T-cell (primary cell): Measurements from ENCODE around the gene MASP2. TPM values are rescaled to one million over a fixed set of nuclear protein-coding genes. Genes with fewer than 3 reads are reported as not detected.
"Not testable (repeated sequence)": the region's sequence is repeated elsewhere in the genome, so short reads cannot be mapped to it uniquely, and the experiment has no call there.

Experiments
- ATAC-seq, 4 experiments: fragments of 200-7000 bp in 3 of 4; fragments of 150-1000 bp in 1 of 4; cut with Tn5 transposase; replicated peaks in 1 of 4; 1 replicate in 3 of 4; 2 replicates in 1 of 4; pipeline ENCODE4 v1.10.0; 2021; ENCODE audit warnings: moderate library complexity in 3 of 4, mild to moderate bottlenecking in 2 of 4, moderate number of reproducible peaks in 1 of 4
- CTCF ChIA-PET, 2 donors: fragments of 300-600 bp; sonication (Branson Sonifier 250); formaldehyde crosslinking; loops; one replicate each; lab custom pipeline; 2022; ENCODE audit warnings: antibody characterized with exemption in 2 of 2; lab: Charles Lee
- POLR2A ChIA-PET, 2 donors: fragments of 300-600 bp; sonication (Branson Sonifier 250); formaldehyde crosslinking; loops; one replicate each; lab custom pipeline; 2022; ENCODE audit warnings: antibody characterized with exemption in 2 of 2; lab: Charles Lee
- DNase-seq, 35 experiments: peaks; one replicate each; pipeline versions ENCODE4 v3.0.0 to v3.0.0-alpha.2; 2013 to 2023
- H3K27ac ChIP-seq: one replicate; pipeline ENCODE4 v1.5.1; 2013; ENCODE audit warnings: low read length
- H3K27me3 ChIP-seq, 2 experiments: replicated peaks in 1 of 2; 1 replicate in 1 of 2; 2 replicates in 1 of 2; pipeline versions ENCODE4 v1.6.1 to v1.7.0; 2013; ENCODE audit warnings: low read length in 1 of 2, mixed read lengths in 1 of 2; ENCODE audit not compliant: control insufficient read depth in 2 of 2, insufficient read depth in 2 of 2; ENCODE audit errors: extremely low read depth in 1 of 2
- H3K36me3 ChIP-seq, 2 donors: 1 replicate in 1 of 2; 2 replicates in 1 of 2; pipeline versions ENCODE4 v1.6.1 to v1.7.0; 2013; ENCODE audit warnings: low read length in 1 of 2; ENCODE audit not compliant: control insufficient read depth in 2 of 2, insufficient read depth in 1 of 2; ENCODE audit errors: extremely low read depth in 1 of 2
- H3K4me1 ChIP-seq, 2 experiments: 1 replicate in 1 of 2; 2 replicates in 1 of 2; pipeline versions ENCODE4 v1.6.1 to v1.7.0; 2013; ENCODE audit warnings: low read length in 2 of 2, mixed read lengths in 1 of 2; ENCODE audit not compliant: insufficient read depth in 2 of 2, control insufficient read depth in 1 of 2; ENCODE audit errors: extremely low read depth in 1 of 2
- H3K4me3 ChIP-seq, 2 donors: 1 replicate in 1 of 2; 2 replicates in 1 of 2; pipeline versions ENCODE4 v1.5.1 to v1.7.0; 2013; ENCODE audit warnings: mild to moderate bottlenecking in 2 of 2, low read length in 1 of 2, moderate library complexity in 1 of 2; ENCODE audit not compliant: control insufficient read depth in 1 of 2; ENCODE audit errors: extremely low read depth in 1 of 2
- H3K9me3 ChIP-seq: 2 replicates; pipeline ENCODE4 v1.7.0; 2013
- H3K27ac Mint-ChIP-seq, 2 donors: one replicate each; pipeline ENCODE4 v1.8.0; 2020 to 2021; ENCODE audit warnings: mild to moderate bottlenecking in 2 of 2, mixed read lengths in 2 of 2
- H3K27me3 Mint-ChIP-seq, 2 donors: one replicate each; pipeline ENCODE4 v1.8.0; 2021 to 2022; ENCODE audit warnings: mixed read lengths in 2 of 2
- H3K36me3 Mint-ChIP-seq: one replicate; pipeline ENCODE4 v1.8.0; 2021; ENCODE audit warnings: mixed read lengths
- H3K4me1 Mint-ChIP-seq, 3 donors: one replicate each; pipeline ENCODE4 v1.8.0; 2020 to 2022; ENCODE audit warnings: mixed read lengths in 3 of 3, mild to moderate bottlenecking in 1 of 3
- H3K4me3 Mint-ChIP-seq, 3 donors: one replicate each; pipeline ENCODE4 v1.8.0; 2020 to 2022; ENCODE audit warnings: mild to moderate bottlenecking in 3 of 3, mixed read lengths in 3 of 3, moderate library complexity in 3 of 3
- H3K9me3 Mint-ChIP-seq, 3 donors: one replicate each; pipeline ENCODE4 v1.8.0; 2020 to 2022; ENCODE audit warnings: mixed read lengths in 3 of 3
- WGBS: methylation state at CpG from one replicate; pipeline ENCODE4 v1.1.5; 2013; ENCODE audit warnings: missing lambda C conversion rate; ENCODE audit not compliant: insufficient coverage; 5-methylcytosine and 5-hydroxymethylcytosine counted together
- total RNA-seq, 35 experiments: library from RNA in 6 of 35; stranded (reverse) in 6 of 35; fragments of 120-200 nt in 1 of 35; gene quantifications; one replicate each; pipeline versions ENCODE4 v1.2.1 to v1.2.4 and lab custom pipeline; 2013 to 2026

MASP2 gene
- total RNA-seq, 5 donors from 2014 or later (not counting 1 experiment from before 2014, with no cell fraction given): 0.33 to 0.38 TPM; not detected in 3

DNA sequence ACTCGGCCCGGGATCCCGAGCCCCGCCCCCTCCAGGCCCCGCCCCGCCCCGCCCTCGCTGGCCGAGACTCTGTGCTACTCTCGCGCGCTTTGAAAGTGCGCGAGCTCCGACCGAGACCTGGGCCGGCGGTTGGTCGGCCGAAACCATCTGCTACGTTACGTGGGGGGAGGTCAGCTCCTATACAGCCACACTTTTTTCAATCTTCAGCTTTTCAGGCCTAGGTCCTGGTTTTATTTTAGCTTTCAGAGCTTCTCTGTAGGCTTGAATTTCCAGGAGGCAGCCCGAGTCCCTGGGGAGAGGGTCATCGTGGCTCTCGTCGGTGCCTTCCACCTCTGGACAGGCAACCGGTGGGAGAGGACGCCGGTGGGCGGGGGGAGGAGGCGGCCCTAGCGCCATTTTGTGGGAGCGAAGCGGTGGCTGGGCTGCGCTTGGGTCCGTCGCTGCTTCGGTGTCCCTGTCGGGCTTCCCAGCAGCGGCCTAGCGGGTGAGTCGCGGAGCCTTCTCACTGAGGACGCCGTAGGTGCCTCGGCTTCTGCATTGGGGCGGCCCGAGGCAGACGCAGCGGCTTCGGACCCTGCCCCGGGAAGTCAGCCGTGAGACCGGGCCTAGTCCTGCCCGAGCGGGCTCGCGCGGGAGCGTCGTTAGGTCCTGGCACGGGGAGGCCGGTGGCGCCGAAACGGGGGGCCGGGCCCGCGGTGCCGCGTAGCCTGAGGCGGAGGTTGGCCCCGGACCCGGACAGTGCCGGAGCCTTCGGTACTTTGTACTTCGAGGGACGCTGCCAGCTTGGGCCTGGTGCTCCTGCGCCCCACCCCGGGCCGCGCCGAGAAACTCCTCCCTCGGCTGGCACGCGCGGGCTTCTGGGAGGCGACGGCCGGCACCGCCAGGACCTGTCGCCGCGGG lies 34.5 kb downstream of the MASP2 start, which contains the start of gene TARDBP:
Gene TARDBP (plus strand): TSS at position 395 of the 900 bp plus-strand sequence. CDS start 1,074 bp downstream, outside the sequence.
- DNase-seq (peak; percentile 78 to 95 (median 88)), ATAC-seq (peak; percentile 87 to 92 (median 90))
- Histone ChIP-seq H3K27me3 (no peaks in the 10 kb centered on the region), H3K4me3 (peak within 1 kb of the TSS; percentile 85 to 98), H3K4me1 (peaks cover 18 to 40% of the 10 kb centered on the region in 2 experiments), H3K36me3 (peaks cover 3 to 39% of the 10 kb centered on the region in 2 donors), H3K27ac (peak within 1 kb of the TSS; percentile 99), H3K9me3 (no peaks in the 10 kb centered on the region)
- no peaks in the 10 kb centered on the region for H3K27me3 Mint-ChIP-seq
- no peaks in the 10 kb centered on the region for H3K9me3 Mint-ChIP-seq
- ChIA-PET POLR2A (interaction anchor here in 1 of 2 donors (0.5 to 0.6 kb wide), 2 partner anchors 45 to 543 kb away, joined by 3 to 5 read pairs; no protein-coding TSS in a partner anchor), CTCF (interaction anchor here in 1 of 2 donors (0.7 to 1.0 kb wide), 2 partner anchors 229 to 775 kb away, joined by 3 to 8 read pairs; no protein-coding TSS in a partner anchor)
- H3K27ac Mint-ChIP-seq: peak within 1 kb of the TSS; percentile 97 to 100
- peaks cover 33 to 40% (median 35%) of the 10 kb centered on the region in 3 donors for H3K4me1 Mint-ChIP-seq
- WGBS: under 1% methylated on average over 93 of the region's 94 CpGs
- H3K4me3 Mint-ChIP-seq: peak within 1 kb of the TSS; percentile 82 to 90 (median 84)
- H3K36me3 Mint-ChIP-seq: peaks cover 23% of the 10 kb centered on the region

DNA sequence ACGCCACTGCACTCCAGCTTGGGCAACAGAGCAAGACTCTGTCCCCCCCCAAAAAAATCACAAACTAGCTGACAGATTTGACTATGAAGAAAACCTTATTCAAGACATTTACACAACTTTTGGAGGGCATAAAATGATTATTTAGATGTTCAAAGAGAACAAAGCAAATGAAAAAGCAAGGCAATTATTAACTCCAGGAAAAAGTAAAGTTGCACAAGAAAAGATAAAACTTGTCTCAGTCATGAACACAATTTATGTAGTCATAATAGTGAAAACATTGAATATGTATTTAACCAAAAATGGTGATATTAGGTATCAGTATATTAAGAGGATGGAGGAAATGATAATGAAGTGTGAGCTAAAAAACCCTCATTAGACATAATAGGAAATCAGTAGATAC lies 46.5 kb downstream of the MASP2 start:
- Histone ChIP-seq H3K4me3 (no peak overlapping the region), H3K36me3 (no peaks in the 10 kb centered on the region), H3K9me3 (peaks cover 3% of the 10 kb centered on the region), H3K27me3 (peaks cover 0 to 2% of the 10 kb centered on the region in 2 experiments), H3K4me1 (no peaks in the 10 kb centered on the region), H3K27ac (no peak overlapping the region)
- H3K36me3 Mint-ChIP-seq: no peaks in the 10 kb centered on the region
- ATAC-seq (no peak), DNase-seq (no peak)
- ChIA-PET POLR2A (no interaction called here), CTCF (no interaction called here)
- H3K4me3 Mint-ChIP-seq: no peak overlapping the region
- H3K9me3 Mint-ChIP-seq: peaks cover 4 to 9% (median 8%) of the 10 kb centered on the region in 3 donors
- no CpG with 5 or more reads among the region's 1 CpG for WGBS
- no peaks in the 10 kb centered on the region for H3K27me3 Mint-ChIP-seq
- no peak overlapping the region for H3K27ac Mint-ChIP-seq
- H3K4me1 Mint-ChIP-seq: no peaks in the 10 kb centered on the region

DNA sequence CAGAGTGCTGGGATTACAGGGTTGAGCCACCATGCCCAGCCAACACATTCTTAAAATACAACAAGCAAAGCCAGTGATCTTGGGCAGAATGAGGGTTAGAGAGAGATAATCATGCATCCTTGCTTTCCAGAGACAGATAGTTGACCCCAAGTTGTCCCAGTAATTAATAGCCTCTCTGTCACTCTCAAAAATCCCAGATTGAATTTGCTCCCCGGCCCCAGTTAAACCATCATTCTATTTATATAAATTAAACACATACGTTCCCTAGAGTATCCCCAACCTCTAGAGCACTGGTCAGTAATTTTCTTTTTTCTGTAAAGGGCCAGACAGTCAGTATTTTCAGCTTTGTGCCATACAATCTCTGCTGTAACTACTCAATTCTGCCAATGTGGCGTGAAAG lies 50.9 kb downstream of the MASP2 start:
- ATAC-seq: no peak
- ChIA-PET POLR2A (no interaction called here), CTCF (no interaction called here)
- no peak for DNase-seq
- H3K4me1 Mint-ChIP-seq: no peaks in the 10 kb centered on the region
- WGBS: 92% methylated on average over 2 of the region's 3 CpGs
- Histone ChIP-seq H3K27ac (no peak overlapping the region), H3K4me1 (no peaks in the 10 kb centered on the region), H3K27me3 (peaks cover 0 to 2% of the 10 kb centered on the region in 2 experiments), H3K36me3 (no peaks in the 10 kb centered on the region), H3K9me3 (peaks cover 3% of the 10 kb centered on the region), H3K4me3 (no peak overlapping the region)
- peaks cover 0 to 3% of the 10 kb centered on the region in 2 donors for H3K27me3 Mint-ChIP-seq
- H3K4me3 Mint-ChIP-seq: no peak overlapping the region
- no peak overlapping the region for H3K27ac Mint-ChIP-seq
- no peaks in the 10 kb centered on the region for H3K36me3 Mint-ChIP-seq
- H3K9me3 Mint-ChIP-seq: peaks cover 4 to 9% (median 8%) of the 10 kb centered on the region in 3 donors

DNA sequence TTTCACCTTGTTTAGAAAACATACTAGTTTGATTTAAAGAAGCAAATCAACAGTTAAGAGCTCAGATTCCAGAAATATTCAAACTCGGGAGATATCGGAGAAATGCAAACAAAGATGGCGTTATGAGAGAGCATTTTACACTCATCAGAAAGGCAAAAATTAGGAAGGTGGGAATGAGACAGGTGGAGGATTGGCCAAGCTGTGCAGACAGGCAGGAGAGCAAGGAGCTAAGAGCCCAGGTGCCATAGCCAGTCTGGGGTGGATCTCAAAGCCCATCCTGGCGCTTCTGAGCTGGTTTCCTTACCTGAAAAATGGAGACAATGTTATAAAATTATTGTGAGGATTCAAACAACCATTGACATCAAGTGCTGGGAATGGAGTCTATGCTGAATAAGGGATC lies 54.2 kb downstream of the MASP2 start:
- CTCF ChIA-PET: no interaction called here
- no CpG with 5 or more reads among the region's 4 CpGs for WGBS

DNA sequence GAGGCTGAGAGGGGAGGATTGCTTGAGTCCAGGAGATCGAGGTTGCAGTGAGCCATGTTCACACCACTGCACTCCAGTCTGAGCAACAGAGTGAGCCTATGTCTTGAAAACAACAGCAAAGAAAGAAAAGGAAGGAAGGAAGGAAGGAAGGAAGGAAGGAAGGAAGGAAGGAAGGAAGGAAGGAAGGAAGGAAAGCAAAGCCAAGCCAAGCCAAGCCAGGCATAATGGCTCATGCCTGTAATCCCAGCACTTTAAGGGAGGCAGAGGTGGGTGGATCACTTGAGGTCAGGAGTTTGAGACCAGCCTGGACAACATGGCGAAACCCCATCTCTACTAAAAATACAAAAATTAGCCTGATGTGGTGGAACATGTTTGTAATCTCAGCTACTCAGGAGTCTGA lies 55.0 kb downstream of the MASP2 start:
- DNase-seq, H3K9me3 ChIP-seq, H3K4me3 ChIP-seq, H3K36me3 ChIP-seq, H3K27ac Mint-ChIP-seq, H3K27ac ChIP-seq, ATAC-seq, H3K9me3 Mint-ChIP-seq, CTCF ChIA-PET, H3K27me3 Mint-ChIP-seq, H3K4me1 Mint-ChIP-seq, POLR2A ChIA-PET, H3K27me3 ChIP-seq, H3K4me1 ChIP-seq, H3K4me3 Mint-ChIP-seq, H3K36me3 Mint-ChIP-seq: not testable (repeated sequence)
- no CpG with 5 or more reads among the region's 2 CpGs for WGBS

More for the DNA sequence above, 54.2 kb downstream of the MASP2 start:
- H3K27ac ChIP-seq: no peak overlapping the region
- H3K36me3 Mint-ChIP-seq: no peaks in the 10 kb centered on the region
- ATAC-seq (no peak), DNase-seq (no peak)
- H3K27ac Mint-ChIP-seq: no peak overlapping the region
- no peaks in the 10 kb centered on the region for H3K4me1 Mint-ChIP-seq
- no peaks in the 10 kb centered on the region for H3K4me1 ChIP-seq
- H3K4me3 Mint-ChIP-seq: no peak overlapping the region
- no peak overlapping the region for H3K4me3 ChIP-seq
- no peaks in the 10 kb centered on the region for H3K9me3 ChIP-seq
- H3K36me3 ChIP-seq: no peaks in the 10 kb centered on the region
- H3K27me3 Mint-ChIP-seq: peaks cover 0 to 3% of the 10 kb centered on the region in 2 donors
- H3K9me3 Mint-ChIP-seq: no peaks in the 10 kb centered on the region
- no peaks in the 10 kb centered on the region for H3K27me3 ChIP-seq
- POLR2A ChIA-PET: no interaction called here

DNA sequence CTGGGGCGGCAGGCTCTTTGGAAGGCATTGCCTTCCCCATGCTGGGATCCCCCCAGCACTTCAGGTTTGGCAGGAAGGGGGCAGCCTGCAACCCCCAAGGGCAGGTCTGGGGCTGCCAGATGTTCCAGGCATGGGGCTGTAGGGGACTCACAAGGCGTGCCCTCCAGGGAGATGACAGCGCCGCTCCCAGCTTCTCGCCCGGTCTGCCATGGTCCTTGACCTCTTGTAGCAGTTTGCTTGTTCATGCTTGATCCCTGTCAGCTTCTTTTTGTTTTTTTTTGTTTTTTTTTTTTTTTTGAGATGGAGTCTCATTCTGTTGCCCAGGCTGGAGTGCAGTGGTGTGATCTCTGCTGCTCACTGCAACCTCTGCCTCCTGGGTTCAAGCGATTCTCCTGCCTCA lies 56.2 kb downstream of the MASP2 start:
- peaks cover 1 to 3% of the 10 kb centered on the region in 2 donors for H3K27me3 Mint-ChIP-seq
- no peak for ATAC-seq
- Histone ChIP-seq H3K4me1 (no peaks in the 10 kb centered on the region), H3K27ac (no peak overlapping the region), H3K4me3 (no peak overlapping the region), H3K9me3 (no peaks in the 10 kb centered on the region), H3K36me3 (no peaks in the 10 kb centered on the region), H3K27me3 (no peaks in the 10 kb centered on the region)
- no peak for DNase-seq
- no peaks in the 10 kb centered on the region for H3K4me1 Mint-ChIP-seq
- no peak overlapping the region for H3K4me3 Mint-ChIP-seq
- no peaks in the 10 kb centered on the region for H3K36me3 Mint-ChIP-seq
- 91% methylated on average over 4 of the region's 7 CpGs for WGBS
- H3K9me3 Mint-ChIP-seq: no peaks in the 10 kb centered on the region
- ChIA-PET POLR2A (no interaction called here), CTCF (no interaction called here)
- H3K27ac Mint-ChIP-seq: no peak overlapping the region
